PFSK-1 (cell line): Measurements from ENCODE around the gene MKRN1.

Experiments used
- FOXP2 ChIP-seq: optimal IDR thresholded peaks from 2 replicates; pipeline ENCODE3; 2011; ENCODE audit warnings: borderline replicate concordance, control low read depth, inconsistent platforms; ENCODE audit not compliant: insufficient read depth; ENCODE audit errors: extremely low read length, extremely low read depth
- POLR2AphosphoS5 ChIP-seq: IDR thresholded peaks from 2 replicates; pipeline ENCODE4 v1.6.1; 2012; ENCODE audit warnings: low read depth, mild to moderate bottlenecking, control low read depth, low read length, moderate library complexity
- SIN3A ChIP-seq: IDR thresholded peaks from 2 replicates; pipeline ENCODE4 v1.6.1; 2012; ENCODE audit warnings: mild to moderate bottlenecking, low read length, moderate library complexity, borderline replicate concordance; ENCODE audit not compliant: insufficient read depth
- TAF1 ChIP-seq: IDR thresholded peaks from 2 replicates; pipeline ENCODE4 v1.6.1; 2012; ENCODE audit warnings: low read length, control low read depth, borderline replicate concordance; ENCODE audit not compliant: insufficient read depth
- TF ChIP-seq, protein P1 (sequence below), 2 experiments: IDR thresholded peaks; 2 replicates each; pipeline versions ENCODE4 v1.6.1 to v1.8.0; 2011 to 2012; ENCODE audit warnings: low read depth in 2 of 2, low read length in 2 of 2, control low read depth in 1 of 2, inconsistent platforms in 1 of 2, mild to moderate bottlenecking in 1 of 2, moderate library complexity in 1 of 2; ENCODE audit not compliant: insufficient read depth in 1 of 2

MKRN1 gene

GRCh38 chr7:140509789-140510188, 30.5 kb upstream of the MKRN1 start:
- TF ChIP-seq POLR2AphosphoS5 (no peak), FOXP2 (no peak), SIN3A (no peak), TAF1 (no peak)
- TF ChIP-seq, protein P1, sequence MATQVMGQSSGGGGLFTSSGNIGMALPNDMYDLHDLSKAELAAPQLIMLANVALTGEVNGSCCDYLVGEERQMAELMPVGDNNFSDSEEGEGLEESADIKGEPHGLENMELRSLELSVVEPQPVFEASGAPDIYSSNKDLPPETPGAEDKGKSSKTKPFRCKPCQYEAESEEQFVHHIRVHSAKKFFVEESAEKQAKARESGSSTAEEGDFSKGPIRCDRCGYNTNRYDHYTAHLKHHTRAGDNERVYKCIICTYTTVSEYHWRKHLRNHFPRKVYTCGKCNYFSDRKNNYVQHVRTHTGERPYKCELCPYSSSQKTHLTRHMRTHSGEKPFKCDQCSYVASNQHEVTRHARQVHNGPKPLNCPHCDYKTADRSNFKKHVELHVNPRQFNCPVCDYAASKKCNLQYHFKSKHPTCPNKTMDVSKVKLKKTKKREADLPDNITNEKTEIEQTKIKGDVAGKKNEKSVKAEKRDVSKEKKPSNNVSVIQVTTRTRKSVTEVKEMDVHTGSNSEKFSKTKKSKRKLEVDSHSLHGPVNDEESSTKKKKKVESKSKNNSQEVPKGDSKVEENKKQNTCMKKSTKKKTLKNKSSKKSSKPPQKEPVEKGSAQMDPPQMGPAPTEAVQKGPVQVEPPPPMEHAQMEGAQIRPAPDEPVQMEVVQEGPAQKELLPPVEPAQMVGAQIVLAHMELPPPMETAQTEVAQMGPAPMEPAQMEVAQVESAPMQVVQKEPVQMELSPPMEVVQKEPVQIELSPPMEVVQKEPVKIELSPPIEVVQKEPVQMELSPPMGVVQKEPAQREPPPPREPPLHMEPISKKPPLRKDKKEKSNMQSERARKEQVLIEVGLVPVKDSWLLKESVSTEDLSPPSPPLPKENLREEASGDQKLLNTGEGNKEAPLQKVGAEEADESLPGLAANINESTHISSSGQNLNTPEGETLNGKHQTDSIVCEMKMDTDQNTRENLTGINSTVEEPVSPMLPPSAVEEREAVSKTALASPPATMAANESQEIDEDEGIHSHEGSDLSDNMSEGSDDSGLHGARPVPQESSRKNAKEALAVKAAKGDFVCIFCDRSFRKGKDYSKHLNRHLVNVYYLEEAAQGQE (IDR thresholded peaks at IDR 0.05; ENCODE audit: insufficient read depth in 1 of 2, low read depth in 2 of 2, low read length in 2 of 2) = no peak

DNA sequence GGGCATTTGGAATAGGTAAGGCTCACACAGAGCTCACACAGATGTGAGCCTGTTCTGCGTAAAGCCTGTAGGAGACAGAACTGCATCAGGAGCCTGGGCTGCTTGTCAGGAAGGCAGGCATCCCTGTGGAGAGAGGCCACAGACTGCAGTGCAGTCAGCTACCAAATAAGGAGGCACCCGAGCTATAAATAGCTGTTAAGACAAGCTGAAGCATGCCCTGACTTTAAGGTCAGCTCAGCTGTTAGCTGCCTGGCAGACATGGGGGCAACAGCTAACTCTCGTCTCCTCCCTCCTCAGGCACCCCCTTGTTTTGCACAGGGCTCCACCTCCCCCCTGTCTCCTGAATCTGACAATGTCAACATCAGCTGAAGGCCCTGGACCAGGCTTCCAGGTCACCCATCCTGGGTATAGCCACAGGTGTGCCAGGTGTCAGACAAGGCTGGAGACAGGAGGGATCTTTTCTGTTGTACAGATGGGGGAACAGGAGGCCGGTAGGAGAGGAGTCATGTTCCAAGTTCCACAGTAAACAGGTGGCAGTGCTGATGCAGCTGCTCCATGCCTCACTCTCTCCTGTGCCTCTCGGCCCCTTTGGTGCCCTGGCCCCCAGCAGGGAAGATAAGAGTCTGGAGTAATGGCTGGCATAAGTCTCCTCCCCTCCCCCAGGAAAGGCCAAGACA, 27.6 kb upstream of the MKRN1 start:
- no peak for TF ChIP-seq TAF1
- TF ChIP-seq, protein P1 (IDR thresholded peaks at IDR 0.05; ENCODE audit: insufficient read depth in 1 of 2, low read depth in 2 of 2, low read length in 2 of 2) = no peak
- TF ChIP-seq POLR2AphosphoS5 = no peak
- no peak for TF ChIP-seq SIN3A

DNA sequence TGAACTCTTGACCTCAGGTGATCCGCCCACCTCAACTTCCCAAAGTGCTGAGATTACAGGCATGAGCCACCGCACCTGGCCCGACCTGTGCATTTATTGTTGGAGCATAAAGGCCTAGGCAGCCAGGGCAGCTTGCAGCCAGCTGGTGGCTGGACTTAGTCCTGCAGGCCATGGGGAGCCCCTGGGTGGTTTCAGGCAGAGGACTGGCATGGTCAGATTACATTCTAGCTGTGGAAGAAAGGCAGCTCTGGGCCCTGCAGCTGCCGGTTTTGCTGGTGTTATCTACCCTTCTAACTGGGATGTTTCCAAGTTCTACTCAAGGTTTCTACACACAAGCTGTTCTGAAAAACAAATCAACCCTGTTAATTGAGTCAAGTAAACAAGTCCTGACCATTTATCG, 22.7 kb upstream of the MKRN1 start:
- TF ChIP-seq SIN3A (no peak), FOXP2 (no peak), TAF1 (no peak), POLR2AphosphoS5 (no peak)
- TF ChIP-seq, protein P1 (IDR thresholded peaks at IDR 0.05; ENCODE audit: insufficient read depth in 1 of 2, low read depth in 2 of 2, low read length in 2 of 2) = no peak

GRCh38 chr7:140497241-140497769, 18.0 kb upstream of the MKRN1 start:
- no peak for TF ChIP-seq FOXP2
- TF ChIP-seq SIN3A = no peak
- no peak for TF ChIP-seq TAF1
- no peak for TF ChIP-seq POLR2AphosphoS5
- TF ChIP-seq, protein P1 (IDR thresholded peaks at IDR 0.05; ENCODE audit: insufficient read depth in 1 of 2, low read depth in 2 of 2, low read length in 2 of 2) = no peak

DNA sequence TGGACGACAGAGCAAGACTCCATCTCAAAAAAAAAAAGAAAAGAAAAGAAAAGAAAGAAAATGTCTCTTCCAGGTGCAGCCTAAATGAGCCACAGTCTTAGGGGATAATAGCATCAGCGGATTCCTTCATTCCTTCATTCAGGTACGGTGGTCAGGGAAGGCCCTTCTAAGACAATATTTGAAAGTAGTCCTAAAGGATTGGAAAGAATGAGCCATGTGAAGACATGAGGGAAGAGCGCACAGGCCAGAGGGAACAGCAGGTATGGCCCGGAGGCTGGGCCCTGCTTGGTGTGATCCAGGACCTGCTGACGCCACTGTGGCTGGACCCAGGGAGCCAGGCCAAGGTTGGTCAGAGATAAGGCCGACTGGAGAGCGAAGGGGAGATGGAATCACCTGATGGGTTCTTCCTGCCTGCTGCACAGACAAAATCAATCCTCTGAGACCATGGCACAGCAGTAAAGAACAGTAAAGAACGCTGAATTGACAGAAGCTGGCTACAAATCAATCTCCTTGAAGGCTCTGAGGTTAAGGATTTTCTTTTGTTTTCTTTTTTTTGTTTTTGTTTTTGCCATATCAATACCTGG, 16.3 kb upstream of the MKRN1 start:
- TF ChIP-seq, protein P1 (IDR thresholded peaks at IDR 0.05; ENCODE audit: insufficient read depth in 1 of 2, low read depth in 2 of 2, low read length in 2 of 2) = no peak
- no peak for TF ChIP-seq TAF1
- no peak for TF ChIP-seq FOXP2
- TF ChIP-seq POLR2AphosphoS5 = no peak
- no peak for TF ChIP-seq SIN3A
